ENCODE results near the gene INF2.

DNA sequence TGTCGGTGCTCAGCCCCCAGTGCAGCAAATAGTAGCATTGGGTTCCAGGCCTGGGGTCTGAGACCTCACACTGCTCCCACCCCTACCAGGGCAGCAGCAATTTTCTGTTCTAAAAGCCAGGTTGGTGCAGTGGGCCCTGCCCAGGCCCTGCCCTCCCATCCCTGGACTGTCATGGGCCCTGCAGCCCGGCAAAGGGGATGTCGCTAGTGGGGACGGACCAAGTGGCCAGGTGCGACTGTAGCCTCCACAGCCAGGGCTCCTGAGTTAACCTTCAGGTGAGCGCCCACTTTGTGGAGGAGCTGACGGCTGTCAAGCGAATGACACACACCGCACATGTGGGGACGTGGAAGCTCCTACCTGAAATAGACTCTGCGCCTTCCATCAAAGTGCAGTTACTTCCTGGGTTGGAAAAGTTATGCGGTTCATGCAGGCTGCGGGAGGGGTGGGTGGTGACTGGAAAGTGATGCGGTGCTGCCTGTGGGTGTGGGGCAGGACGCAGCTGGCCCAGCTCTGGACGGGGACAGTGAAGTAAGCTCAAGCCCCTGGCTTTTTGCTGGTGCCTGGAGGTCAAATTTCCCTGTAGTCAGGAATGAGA, 1.5 kb downstream of the INF2 start:
- TF ChIP-seq POLR2A (IDR thresholded peaks at IDR 0.05) (no peak), EP300 (IDR thresholded peaks at IDR 0.05) (no peak)
- TF ChIP-seq, protein P1, sequence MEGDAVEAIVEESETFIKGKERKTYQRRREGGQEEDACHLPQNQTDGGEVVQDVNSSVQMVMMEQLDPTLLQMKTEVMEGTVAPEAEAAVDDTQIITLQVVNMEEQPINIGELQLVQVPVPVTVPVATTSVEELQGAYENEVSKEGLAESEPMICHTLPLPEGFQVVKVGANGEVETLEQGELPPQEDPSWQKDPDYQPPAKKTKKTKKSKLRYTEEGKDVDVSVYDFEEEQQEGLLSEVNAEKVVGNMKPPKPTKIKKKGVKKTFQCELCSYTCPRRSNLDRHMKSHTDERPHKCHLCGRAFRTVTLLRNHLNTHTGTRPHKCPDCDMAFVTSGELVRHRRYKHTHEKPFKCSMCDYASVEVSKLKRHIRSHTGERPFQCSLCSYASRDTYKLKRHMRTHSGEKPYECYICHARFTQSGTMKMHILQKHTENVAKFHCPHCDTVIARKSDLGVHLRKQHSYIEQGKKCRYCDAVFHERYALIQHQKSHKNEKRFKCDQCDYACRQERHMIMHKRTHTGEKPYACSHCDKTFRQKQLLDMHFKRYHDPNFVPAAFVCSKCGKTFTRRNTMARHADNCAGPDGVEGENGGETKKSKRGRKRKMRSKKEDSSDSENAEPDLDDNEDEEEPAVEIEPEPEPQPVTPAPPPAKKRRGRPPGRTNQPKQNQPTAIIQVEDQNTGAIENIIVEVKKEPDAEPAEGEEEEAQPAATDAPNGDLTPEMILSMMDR (IDR thresholded peaks at IDR 0.05), result no peak

Data from gastroesophageal sphincter (tissue), 3 donors.